Measurements from ENCODE around the gene FBXL17. TPM values are rescaled to one million over a fixed set of nuclear protein-coding genes. Genes with fewer than 3 reads are reported as not detected.

Gene FBXL17
- total RNA-seq, 1 donor from 2014 or later: 11.6 TPM

DNA sequence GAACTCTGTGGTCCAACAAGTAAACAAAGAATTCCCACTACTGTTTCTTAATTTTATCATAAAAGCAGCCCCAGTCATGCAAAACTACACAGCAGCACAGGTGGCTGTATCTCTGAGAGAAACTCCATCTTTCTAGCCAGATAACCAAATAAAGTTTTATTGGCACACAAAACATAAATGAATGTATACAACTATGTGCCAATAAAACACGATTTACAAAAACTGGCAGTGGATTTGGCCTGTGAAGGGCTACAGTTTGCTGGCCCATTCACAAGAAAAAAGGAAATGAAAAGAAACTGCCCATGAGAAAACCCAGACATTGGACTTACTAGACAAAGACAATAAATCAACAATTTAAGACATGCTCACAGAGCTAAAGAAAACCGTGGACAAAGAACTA, 10.6 kb downstream of the FBXL17 start:
- Histone ChIP-seq H3K27me3 (ENCODE audit: control insufficient read depth, insufficient read depth, low read length) (no peaks in the 10 kb centered on the region), H3K4me3 (ENCODE audit: low read depth, low read length) (no peak overlapping the region), H3K36me3 (ENCODE audit: control insufficient read depth, insufficient read depth, low read length) (no peaks in the 10 kb centered on the region)
- no peak for DNase-seq (ENCODE audit: low read depth)
- TF ChIP-seq, protein P1, sequence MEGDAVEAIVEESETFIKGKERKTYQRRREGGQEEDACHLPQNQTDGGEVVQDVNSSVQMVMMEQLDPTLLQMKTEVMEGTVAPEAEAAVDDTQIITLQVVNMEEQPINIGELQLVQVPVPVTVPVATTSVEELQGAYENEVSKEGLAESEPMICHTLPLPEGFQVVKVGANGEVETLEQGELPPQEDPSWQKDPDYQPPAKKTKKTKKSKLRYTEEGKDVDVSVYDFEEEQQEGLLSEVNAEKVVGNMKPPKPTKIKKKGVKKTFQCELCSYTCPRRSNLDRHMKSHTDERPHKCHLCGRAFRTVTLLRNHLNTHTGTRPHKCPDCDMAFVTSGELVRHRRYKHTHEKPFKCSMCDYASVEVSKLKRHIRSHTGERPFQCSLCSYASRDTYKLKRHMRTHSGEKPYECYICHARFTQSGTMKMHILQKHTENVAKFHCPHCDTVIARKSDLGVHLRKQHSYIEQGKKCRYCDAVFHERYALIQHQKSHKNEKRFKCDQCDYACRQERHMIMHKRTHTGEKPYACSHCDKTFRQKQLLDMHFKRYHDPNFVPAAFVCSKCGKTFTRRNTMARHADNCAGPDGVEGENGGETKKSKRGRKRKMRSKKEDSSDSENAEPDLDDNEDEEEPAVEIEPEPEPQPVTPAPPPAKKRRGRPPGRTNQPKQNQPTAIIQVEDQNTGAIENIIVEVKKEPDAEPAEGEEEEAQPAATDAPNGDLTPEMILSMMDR (IDR thresholded peaks at IDR 0.05; ENCODE audit: insufficient read depth, low read length, poor library complexity, severe bottlenecking): no peak

- no peaks in the 10 kb centered on the region for H3K27me3 ChIP-seq (ENCODE audit: control insufficient read depth, insufficient read depth, low read length)
- TF ChIP-seq, protein P1 (IDR thresholded peaks at IDR 0.05; ENCODE audit: insufficient read depth, low read length, poor library complexity, severe bottlenecking): no peak
- DNase-seq (ENCODE audit: low read depth): no peak
- H3K36me3 ChIP-seq (ENCODE audit: control insufficient read depth, insufficient read depth, low read length): no peaks in the 10 kb centered on the region
- H3K4me3 ChIP-seq (ENCODE audit: low read depth, low read length): no peak overlapping the region
Measured at GRCh38 chr5:108369167-108369566, 12.7 kb downstream of the FBXL17 start.

DNA sequence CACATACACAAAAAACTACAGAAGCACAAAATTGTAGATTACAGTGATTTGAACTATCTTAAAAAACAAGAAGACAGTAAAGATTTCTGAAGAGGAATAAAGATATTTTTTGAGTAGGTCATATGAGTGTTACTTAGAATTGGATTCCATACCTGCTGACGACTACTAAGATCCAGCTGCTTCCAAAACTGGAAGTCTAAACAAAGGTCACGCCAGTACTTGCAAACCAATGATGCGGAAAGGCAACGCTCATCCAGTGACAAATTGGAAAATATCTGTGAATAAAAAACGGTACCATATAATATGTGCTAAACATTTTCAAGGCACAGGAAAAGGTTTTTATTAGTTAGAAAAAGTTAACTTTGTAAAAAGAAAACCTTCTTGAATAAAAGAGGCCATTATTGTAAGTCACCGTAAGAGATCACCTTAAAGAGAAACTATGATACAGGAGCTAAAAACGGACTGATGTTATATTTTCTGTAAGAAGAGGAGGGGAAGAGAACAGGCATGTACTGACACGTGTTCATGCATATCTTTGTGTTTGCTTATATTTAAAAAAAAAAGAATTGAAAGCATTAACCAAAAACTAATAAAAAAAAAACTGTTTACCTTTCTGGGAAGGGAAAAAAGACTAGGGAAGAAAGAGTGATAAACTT, 14.1 kb downstream of the FBXL17 start:
- no peak overlapping the region for H3K4me3 ChIP-seq (ENCODE audit: low read depth, low read length)
- TF ChIP-seq, protein P1 (IDR thresholded peaks at IDR 0.05; ENCODE audit: insufficient read depth, low read length, poor library complexity, severe bottlenecking): no peak
- no peaks in the 10 kb centered on the region for H3K27me3 ChIP-seq (ENCODE audit: control insufficient read depth, insufficient read depth, low read length)
- DNase-seq (ENCODE audit: low read depth): no peak
- no peaks in the 10 kb centered on the region for H3K36me3 ChIP-seq (ENCODE audit: control insufficient read depth, insufficient read depth, low read length)

GRCh38 chr5:108366500-108366899, 15.4 kb downstream of the FBXL17 start:
- DNase-seq (ENCODE audit: low read depth): no peak
- no peak overlapping the region for H3K4me3 ChIP-seq (ENCODE audit: low read depth, low read length)
- no peaks in the 10 kb centered on the region for H3K36me3 ChIP-seq (ENCODE audit: control insufficient read depth, insufficient read depth, low read length)
- H3K27me3 ChIP-seq (ENCODE audit: control insufficient read depth, insufficient read depth, low read length): no peaks in the 10 kb centered on the region
- TF ChIP-seq, protein P1 (IDR thresholded peaks at IDR 0.05; ENCODE audit: insufficient read depth, low read length, poor library complexity, severe bottlenecking): no peak

- TF ChIP-seq, protein P1 (IDR thresholded peaks at IDR 0.05; ENCODE audit: insufficient read depth, low read length, poor library complexity, severe bottlenecking): no peak
- DNase-seq (ENCODE audit: low read depth): no peak
Measured at GRCh38 chr5:108361771-108362170, 20.1 kb downstream of the FBXL17 start.

DNA sequence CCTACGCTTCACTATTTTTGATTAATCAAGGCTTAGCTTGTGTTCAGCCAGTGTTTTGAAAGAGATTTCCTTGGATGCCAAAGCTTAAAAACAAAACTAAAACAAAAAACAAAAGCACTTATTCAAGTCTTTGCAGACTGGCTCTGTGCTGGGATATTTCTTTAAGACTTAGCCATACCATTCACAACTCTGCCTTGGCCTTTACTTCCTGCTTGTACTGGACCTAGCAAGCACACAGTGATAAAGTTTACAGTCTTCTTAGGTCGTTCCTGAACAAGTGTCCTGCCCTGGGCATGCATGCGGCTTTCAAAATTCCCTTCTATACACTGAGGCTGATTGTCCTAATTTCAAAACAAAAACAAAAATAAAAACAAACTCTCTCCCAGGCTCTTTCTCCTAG, 20.7 kb downstream of the FBXL17 start:
- H3K27me3 ChIP-seq (ENCODE audit: control insufficient read depth, insufficient read depth, low read length): no peaks in the 10 kb centered on the region
- DNase-seq (ENCODE audit: low read depth): no peak
- H3K4me3 ChIP-seq (ENCODE audit: low read depth, low read length): no peak overlapping the region
- no peaks in the 10 kb centered on the region for H3K36me3 ChIP-seq (ENCODE audit: control insufficient read depth, insufficient read depth, low read length)
- TF ChIP-seq, protein P1 (IDR thresholded peaks at IDR 0.05; ENCODE audit: insufficient read depth, low read length, poor library complexity, severe bottlenecking): no peak

More at GRCh38 chr5:108361771-108362170, 20.1 kb downstream of the FBXL17 start:
- Histone ChIP-seq H3K4me3 (ENCODE audit: low read depth, low read length) (no peak overlapping the region), H3K36me3 (ENCODE audit: control insufficient read depth, insufficient read depth, low read length) (no peaks in the 10 kb centered on the region), H3K27me3 (ENCODE audit: control insufficient read depth, insufficient read depth, low read length) (no peaks in the 10 kb centered on the region)

All from kidney epithelial cell (primary cell).